22Rv1 (cell line): Measurements from ENCODE around the gene EHBP1.
A peak's percentile ranks its signal among the peaks of the same experiment; 100 is the strongest.

Experiments
- H3K27ac ChIP-seq: fragments of 450-650 bp; 2 replicates; pipeline ENCODE4 v1.5.1; 2017
- ZFX ChIP-seq: fragments of 450-650 bp; IDR thresholded peaks from 2 replicates; pipeline ENCODE4 v1.6.1; 2017; ENCODE audit warnings: antibody characterized with exemption, borderline replicate concordance
- TF ChIP-seq, protein P1 (sequence below): fragments of 450-650 bp; IDR thresholded peaks from 2 replicates; pipeline ENCODE4 v1.5.1; 2017; ENCODE audit warnings: mild to moderate bottlenecking

Gene EHBP1

GRCh38 chr2:62705007-62705829 lies at the start of gene EHBP1:
EHBP1 (plus strand) TSS chr2:62705713; CDS start chr2:62707192, 1,479 bp downstream.
- H3K27ac ChIP-seq = peak within 1 kb of the TSS; percentile 80
- TF ChIP-seq, protein P1, sequence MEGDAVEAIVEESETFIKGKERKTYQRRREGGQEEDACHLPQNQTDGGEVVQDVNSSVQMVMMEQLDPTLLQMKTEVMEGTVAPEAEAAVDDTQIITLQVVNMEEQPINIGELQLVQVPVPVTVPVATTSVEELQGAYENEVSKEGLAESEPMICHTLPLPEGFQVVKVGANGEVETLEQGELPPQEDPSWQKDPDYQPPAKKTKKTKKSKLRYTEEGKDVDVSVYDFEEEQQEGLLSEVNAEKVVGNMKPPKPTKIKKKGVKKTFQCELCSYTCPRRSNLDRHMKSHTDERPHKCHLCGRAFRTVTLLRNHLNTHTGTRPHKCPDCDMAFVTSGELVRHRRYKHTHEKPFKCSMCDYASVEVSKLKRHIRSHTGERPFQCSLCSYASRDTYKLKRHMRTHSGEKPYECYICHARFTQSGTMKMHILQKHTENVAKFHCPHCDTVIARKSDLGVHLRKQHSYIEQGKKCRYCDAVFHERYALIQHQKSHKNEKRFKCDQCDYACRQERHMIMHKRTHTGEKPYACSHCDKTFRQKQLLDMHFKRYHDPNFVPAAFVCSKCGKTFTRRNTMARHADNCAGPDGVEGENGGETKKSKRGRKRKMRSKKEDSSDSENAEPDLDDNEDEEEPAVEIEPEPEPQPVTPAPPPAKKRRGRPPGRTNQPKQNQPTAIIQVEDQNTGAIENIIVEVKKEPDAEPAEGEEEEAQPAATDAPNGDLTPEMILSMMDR = no peak
- TF ChIP-seq ZFX = no peak

- H3K27ac ChIP-seq = no peak overlapping the region
- no peak for TF ChIP-seq ZFX
- TF ChIP-seq, protein P1 = no peak
Observed at GRCh38 chr2:62657783-62658182, 47.7 kb upstream of the EHBP1 start.

DNA sequence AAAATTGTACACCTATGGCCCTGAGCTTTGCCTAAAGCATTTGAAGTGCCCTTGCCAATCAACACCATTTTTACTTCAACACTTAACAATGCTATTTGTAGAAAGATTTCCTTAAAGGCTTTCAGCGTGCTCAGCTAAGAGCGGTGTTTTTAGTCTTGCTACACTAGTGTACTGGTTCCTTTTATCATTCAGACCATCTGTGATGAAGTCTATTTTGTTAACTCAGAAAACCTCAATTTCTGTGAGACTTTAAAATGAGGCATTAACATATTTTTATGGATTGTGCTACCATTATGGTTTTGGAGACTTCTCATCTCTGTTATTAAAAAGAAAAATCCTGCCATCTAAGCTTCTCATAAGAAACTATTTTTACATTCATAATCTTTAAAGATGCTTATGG lies 46.6 kb upstream of the EHBP1 start:
- TF ChIP-seq, protein P1 = no peak
- no peak for TF ChIP-seq ZFX
- H3K27ac ChIP-seq = no peak overlapping the region

DNA sequence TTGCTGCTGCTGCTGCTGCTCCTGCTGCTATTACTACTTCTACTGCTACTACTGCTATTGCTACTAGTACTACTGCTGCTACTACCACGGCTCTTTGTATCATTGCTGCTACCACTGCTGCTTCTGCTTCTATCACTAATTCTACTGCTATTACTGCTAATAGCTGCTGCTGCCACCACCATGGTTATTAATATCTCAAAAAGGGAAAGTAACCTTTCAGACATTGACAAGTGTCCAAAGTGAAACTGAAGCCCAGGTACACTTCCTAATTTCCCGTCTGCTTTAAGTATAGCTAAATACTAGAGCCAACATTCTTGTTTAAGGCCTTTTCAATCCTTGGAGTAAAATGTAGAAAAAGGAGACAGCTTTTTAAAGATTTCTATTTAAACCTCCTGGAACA lies 45.4 kb upstream of the EHBP1 start:
- TF ChIP-seq, protein P1 = no peak
- no peak for TF ChIP-seq ZFX
- H3K27ac ChIP-seq = no peak overlapping the region

DNA sequence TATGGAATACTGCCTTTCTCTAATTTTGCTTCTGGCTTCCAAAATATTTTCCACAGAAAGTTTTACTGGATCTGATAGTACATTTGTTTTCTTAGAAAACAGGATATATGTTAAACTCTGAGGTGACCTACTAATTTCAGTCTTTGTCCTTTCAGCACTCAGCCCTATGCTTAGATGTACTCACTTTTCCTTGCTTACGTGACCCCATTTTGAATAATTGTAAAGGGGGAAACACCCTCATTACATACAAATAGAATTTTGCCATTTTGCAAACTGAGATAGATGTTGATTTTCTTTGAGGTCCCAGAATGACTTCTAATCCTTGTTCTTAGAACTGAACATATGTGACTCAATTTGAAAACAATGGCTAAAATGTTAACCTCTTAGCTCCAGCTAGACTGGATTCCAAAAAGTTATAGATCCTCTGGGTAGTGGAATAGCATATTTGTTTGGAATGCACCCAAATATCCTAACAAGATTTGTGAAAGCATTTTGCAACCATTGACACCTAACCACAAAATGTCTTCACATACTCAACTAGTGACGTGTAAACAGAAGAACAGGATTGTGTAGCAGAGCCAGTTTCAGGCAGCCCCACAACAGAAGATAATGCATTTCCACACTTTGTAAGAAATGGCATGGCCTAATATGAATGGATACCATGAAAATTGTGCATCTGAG lies 44.8 kb upstream of the EHBP1 start:
- no peak overlapping the region for H3K27ac ChIP-seq
- no peak for TF ChIP-seq ZFX
- TF ChIP-seq, protein P1 = no peak

- TF ChIP-seq, protein P1 = no peak
- no peak for TF ChIP-seq ZFX
- H3K27ac ChIP-seq = no peak overlapping the region
Observed at GRCh38 chr2:62661263-62661635, 44.3 kb upstream of the EHBP1 start.

DNA sequence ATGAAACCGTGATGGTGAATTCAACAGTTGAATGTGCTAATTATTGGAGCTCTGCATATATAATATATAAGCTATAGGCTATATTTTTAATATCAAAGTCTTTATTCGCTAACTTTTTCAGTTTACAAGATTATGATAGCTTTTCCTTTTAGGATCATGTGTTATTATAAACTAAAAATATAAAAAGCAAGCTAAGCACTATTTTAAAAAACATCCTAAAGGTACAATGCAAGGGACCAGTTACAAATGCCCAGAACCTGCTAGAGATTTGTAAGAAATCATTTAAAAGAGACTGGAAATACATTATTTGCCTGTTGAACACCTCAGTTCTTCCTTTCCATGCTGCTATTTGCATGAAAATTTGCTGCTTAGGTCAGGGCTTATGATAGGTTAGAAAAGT lies 43.4 kb upstream of the EHBP1 start:
- TF ChIP-seq ZFX = no peak
- TF ChIP-seq, protein P1 = no peak
- H3K27ac ChIP-seq = no peak overlapping the region
